Spleen (tissue), 11 donors: ENCODE data around the gene SORCS2. TPM values are rescaled to one million over a fixed set of nuclear protein-coding genes. Genes with fewer than 3 reads are reported as not detected.

Source experiments
- DNase-seq: peaks from one replicate; pipeline ENCODE4 v3.0.0-alpha.2; 2020
- H3K27ac ChIP-seq, 8 donors: fragments of 200-600 bp; sonication (generic) in 7 of 8; 1 replicate in 4 of 8; 2 replicates in 4 of 8; pipeline versions ENCODE4 v1.5.0 to v1.8.0; 2016 to 2021; ENCODE audit warnings: inconsistent platforms in 4 of 8, mild to moderate bottlenecking in 4 of 8, moderate library complexity in 1 of 8
- H3K27me3 ChIP-seq, 7 donors: fragments of 200-600 bp; sonication (generic) in 6 of 7; replicated peaks in 1 of 7; 1 replicate in 4 of 7; 2 replicates in 3 of 7; pipeline versions ENCODE4 v1.5.0 to v1.8.0; 2016 to 2021; ENCODE audit warnings: inconsistent platforms in 3 of 7, mild to moderate bottlenecking in 1 of 7
- H3K36me3 ChIP-seq, 6 donors: fragments of 200-600 bp; sonication (generic) in 5 of 6; 1 replicate in 4 of 6; 2 replicates in 2 of 6; pipeline versions ENCODE4 v1.5.0 to v1.8.0; 2016 to 2021; ENCODE audit warnings: inconsistent platforms in 2 of 6
- H3K4me1 ChIP-seq, 6 donors: fragments of 200-600 bp; sonication (generic) in 5 of 6; 1 replicate in 3 of 6; 2 replicates in 3 of 6; pipeline versions ENCODE4 v1.5.0 to v1.8.0; 2016 to 2021; ENCODE audit warnings: inconsistent platforms in 3 of 6
- H3K4me3 ChIP-seq, 8 donors: fragments of 200-600 bp; sonication (generic) in 7 of 8; 1 replicate in 4 of 8; 2 replicates in 4 of 8; pipeline versions ENCODE4 v1.5.0 to v1.8.0; 2016 to 2021; ENCODE audit warnings: inconsistent platforms in 4 of 8, mild to moderate bottlenecking in 4 of 8, moderate library complexity in 2 of 8
- H3K9me3 ChIP-seq, 8 donors: fragments of 200-600 bp; sonication (generic) in 7 of 8; 1 replicate in 4 of 8; 2 replicates in 4 of 8; pipeline versions ENCODE4 v1.5.0 to v1.8.0; 2016 to 2021; ENCODE audit warnings: inconsistent platforms in 4 of 8
- POLR2A ChIP-seq, 3 donors: fragments of 450-650 bp; IDR thresholded peaks; one replicate each; pipeline ENCODE4 v1.5.1; 2017; ENCODE audit warnings: antibody characterized with exemption in 3 of 3, mild to moderate bottlenecking in 1 of 3
- POLR2AphosphoS5 ChIP-seq, 3 donors: sonication (generic); formaldehyde crosslinking; IDR thresholded peaks; one replicate each; pipeline ENCODE4 v1.5.1; 2017; ENCODE audit warnings: antibody characterized with exemption in 3 of 3
- WGBS, 5 donors: extraction: QIAGEN DNeasy Blood & Tissue Kit in 3 of 5; methylation state at CpG; one replicate each; pipeline versions ENCODE4 v1.1.5 to v1.1.7; 2013 to 2018; 5-methylcytosine and 5-hydroxymethylcytosine counted together
- intact Hi-C: fragments of 100-400 bp; cut with DNase I; formaldehyde crosslinking; loops from one replicate; pipeline ENCODE4 v1.15.0; 2023; ENCODE audit warnings: low total_unique reads
- polyA plus RNA-seq, 3 donors: library from polyadenylated mRNA; stranded (reverse); fragments of 200-250 nt; gene quantifications; one replicate each; pipeline ENCODE4 v1.2.1, GENCODE V29; 2013
- total RNA-seq, 7 donors: library from RNA; depleted of rRNA in 3 of 7; stranded (reverse); fragments of >200 nt in 3 of 7; fragmentation: NEBNext Ultra II Directional in 4 of 7; extraction: Animal tissue kit (Norgen Biotek cat#: 25700) in 4 of 7; gene quantifications; one replicate each; pipeline versions ENCODE4 v1.1.0 to v1.2.1, GENCODE V29; 2016 to 2021
- TF ChIP-seq, protein P1 (sequence below), 11 experiments: fragments of 200-600 bp in 7 of 11; fragments of 450-650 bp in 4 of 11; sonication (generic) in 4 of 11; IDR thresholded peaks in 8 of 11; conservative IDR thresholded peaks in 3 of 11; 1 replicate in 7 of 11; 2 replicates in 4 of 11; pipeline versions ENCODE4 v1.4.0 to v1.8.0; 2016 to 2021; ENCODE audit warnings: antibody characterized with exemption in 11 of 11, inconsistent platforms in 4 of 11, mild to moderate bottlenecking in 1 of 11
- donor health status: healthy with polysubstance abuse.
- donor health status: DM: no; HTN: no; CAD: no; lungs with moderate emphysema.
- donor health status: DM: no; HTN: no; CAD: no.
- donor health status: Bipolar disorder and iron deficiency.
- donor health status: healthy.
- donor health status: DM: no; HTN: no; CAD: no.
- donor health status: DM: yes; HTN: yes; CAD: no.

The SORCS2 gene
- total and polyA plus RNA-seq, 10 donors: 0.33 to 1.6 (median 0.60) TPM

DNA sequence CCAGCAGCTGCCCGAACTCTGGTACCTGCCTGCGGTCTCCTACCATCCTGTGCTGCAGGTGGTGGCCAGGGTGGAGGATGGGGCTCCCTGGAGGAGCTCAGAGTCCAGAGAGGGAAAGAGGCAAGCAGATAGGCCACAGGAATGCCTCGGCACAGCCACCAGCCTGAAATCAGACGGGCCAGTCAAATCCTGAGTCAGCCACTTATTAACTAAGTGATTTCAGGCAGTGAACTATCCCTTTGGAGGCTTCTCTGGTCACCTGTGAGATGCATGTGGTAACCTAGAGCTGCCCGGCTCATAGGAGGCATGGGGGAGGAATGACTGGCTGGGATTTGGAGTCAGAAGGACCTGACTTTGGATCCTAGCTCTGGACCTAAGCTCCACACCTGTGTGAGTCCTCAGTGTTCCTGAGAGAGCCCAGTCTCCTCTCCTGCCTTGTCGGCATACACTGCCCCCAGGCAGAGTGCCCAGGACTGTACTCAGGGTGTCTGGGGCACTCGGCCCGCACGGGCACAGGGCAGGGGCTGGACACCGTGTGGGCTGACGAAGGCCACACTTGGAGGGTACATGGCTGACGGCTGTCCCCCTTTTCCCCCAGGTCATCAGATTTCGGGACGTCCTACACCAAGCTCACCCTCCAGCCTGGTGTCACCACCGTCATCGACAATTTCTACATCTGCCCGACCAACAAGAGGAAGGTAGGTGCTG, 338.7 kb downstream of the SORCS2 start:
- Histone ChIP-seq H3K4me1 (no peaks in the 10 kb centered on the region), H3K4me3 (no peak overlapping the region), H3K27ac (no peak overlapping the region), H3K36me3 (no peaks in the 10 kb centered on the region), H3K9me3 (peaks cover 0 to 8% (median 0%) of the 10 kb centered on the region in 8 donors), H3K27me3 (peaks cover 0 to 32% (median 0%) of the 10 kb centered on the region in 7 donors)
- peak; percentile 47 for DNase-seq
- intact Hi-C loops: no loop called here
- TF ChIP-seq, protein P1, sequence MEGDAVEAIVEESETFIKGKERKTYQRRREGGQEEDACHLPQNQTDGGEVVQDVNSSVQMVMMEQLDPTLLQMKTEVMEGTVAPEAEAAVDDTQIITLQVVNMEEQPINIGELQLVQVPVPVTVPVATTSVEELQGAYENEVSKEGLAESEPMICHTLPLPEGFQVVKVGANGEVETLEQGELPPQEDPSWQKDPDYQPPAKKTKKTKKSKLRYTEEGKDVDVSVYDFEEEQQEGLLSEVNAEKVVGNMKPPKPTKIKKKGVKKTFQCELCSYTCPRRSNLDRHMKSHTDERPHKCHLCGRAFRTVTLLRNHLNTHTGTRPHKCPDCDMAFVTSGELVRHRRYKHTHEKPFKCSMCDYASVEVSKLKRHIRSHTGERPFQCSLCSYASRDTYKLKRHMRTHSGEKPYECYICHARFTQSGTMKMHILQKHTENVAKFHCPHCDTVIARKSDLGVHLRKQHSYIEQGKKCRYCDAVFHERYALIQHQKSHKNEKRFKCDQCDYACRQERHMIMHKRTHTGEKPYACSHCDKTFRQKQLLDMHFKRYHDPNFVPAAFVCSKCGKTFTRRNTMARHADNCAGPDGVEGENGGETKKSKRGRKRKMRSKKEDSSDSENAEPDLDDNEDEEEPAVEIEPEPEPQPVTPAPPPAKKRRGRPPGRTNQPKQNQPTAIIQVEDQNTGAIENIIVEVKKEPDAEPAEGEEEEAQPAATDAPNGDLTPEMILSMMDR (IDR thresholded peaks at IDR 0.05 in 8 of 11, conservative IDR thresholded peaks at IDR 0.05 in 3 of 11): no peak
- TF ChIP-seq POLR2A (IDR thresholded peaks at IDR 0.05): no peak
- no peak for TF ChIP-seq POLR2AphosphoS5 (IDR thresholded peaks at IDR 0.05)
- 83 to 91% (median 86%) methylated on average over 16 to 17 of the region's 17 CpGs for WGBS, 5 donors

DNA sequence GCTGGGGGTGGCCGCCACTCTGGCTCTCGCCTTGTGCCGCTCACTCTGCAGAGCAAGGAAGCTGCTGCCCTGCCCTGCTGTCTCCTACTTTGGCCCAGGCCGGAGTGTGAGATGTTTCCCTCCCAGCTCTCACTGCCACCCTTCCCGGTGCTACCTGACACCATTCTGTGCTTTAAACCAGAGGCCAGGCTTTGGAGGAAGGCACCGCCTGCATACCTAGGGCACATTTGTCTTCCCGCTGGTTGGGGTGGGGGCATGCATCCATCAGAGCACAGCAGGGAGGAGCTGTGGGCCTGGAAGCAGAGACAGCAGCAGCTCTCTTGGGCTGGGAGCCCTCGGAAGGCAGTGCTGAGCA, 339.3 kb downstream of the SORCS2 start:
- no peaks in the 10 kb centered on the region for H3K4me1 ChIP-seq
- DNase-seq: peak; percentile 66
- peaks cover 0 to 31% (median 0%) of the 10 kb centered on the region in 7 donors for H3K27me3 ChIP-seq
- H3K36me3 ChIP-seq: no peaks in the 10 kb centered on the region
- intact Hi-C loops: no loop called here
- WGBS, 5 donors: 58 to 77% (median 72%) methylated on average over 7 to 8 of the region's 8 CpGs
- peaks cover 0 to 8% (median 0%) of the 10 kb centered on the region in 8 donors for H3K9me3 ChIP-seq
- no peak overlapping the region for H3K27ac ChIP-seq
- no peak for TF ChIP-seq POLR2A (IDR thresholded peaks at IDR 0.05)
- TF ChIP-seq, protein P1 (IDR thresholded peaks at IDR 0.05 in 8 of 11, conservative IDR thresholded peaks at IDR 0.05 in 3 of 11): no peak
- no peak for TF ChIP-seq POLR2AphosphoS5 (IDR thresholded peaks at IDR 0.05)
- no peak overlapping the region for H3K4me3 ChIP-seq

DNA sequence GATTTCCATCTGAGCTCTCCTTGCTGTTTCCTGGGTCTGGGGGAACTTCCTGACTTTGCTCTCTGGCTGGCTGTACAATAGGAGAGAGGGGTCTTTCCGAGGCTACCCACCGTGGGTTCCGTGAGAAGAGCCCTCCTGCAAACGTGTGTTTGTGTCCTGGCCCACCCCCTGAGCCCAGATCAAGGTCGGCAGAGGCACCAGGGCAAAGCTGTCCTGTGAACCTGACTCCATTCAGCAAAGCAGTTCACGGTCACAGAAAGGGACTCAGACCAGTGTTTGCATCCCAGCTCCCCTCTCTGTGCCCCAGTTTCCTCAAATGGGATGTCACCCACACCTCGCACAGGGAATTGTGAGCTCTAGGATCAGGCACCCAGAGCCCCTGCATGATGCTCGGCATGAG, 339.7 kb downstream of the SORCS2 start:
- no peak overlapping the region for H3K4me3 ChIP-seq
- no peak for TF ChIP-seq POLR2A (IDR thresholded peaks at IDR 0.05)
- TF ChIP-seq POLR2AphosphoS5 (IDR thresholded peaks at IDR 0.05): no peak
- TF ChIP-seq, protein P1 (IDR thresholded peaks at IDR 0.05 in 8 of 11, conservative IDR thresholded peaks at IDR 0.05 in 3 of 11): no peak
- intact Hi-C loops: no loop called here
- H3K9me3 ChIP-seq: peaks cover 0 to 8% (median 0%) of the 10 kb centered on the region in 8 donors
- 61 to 78% (median 62%) methylated on average over 8 of the region's 8 CpGs for WGBS, 5 donors
- no peak overlapping the region for H3K27ac ChIP-seq
- peaks cover 0 to 28% (median 0%) of the 10 kb centered on the region in 7 donors for H3K27me3 ChIP-seq
- H3K4me1 ChIP-seq: no peaks in the 10 kb centered on the region
- no peaks in the 10 kb centered on the region for H3K36me3 ChIP-seq
- DNase-seq: peak; percentile 65

DNA sequence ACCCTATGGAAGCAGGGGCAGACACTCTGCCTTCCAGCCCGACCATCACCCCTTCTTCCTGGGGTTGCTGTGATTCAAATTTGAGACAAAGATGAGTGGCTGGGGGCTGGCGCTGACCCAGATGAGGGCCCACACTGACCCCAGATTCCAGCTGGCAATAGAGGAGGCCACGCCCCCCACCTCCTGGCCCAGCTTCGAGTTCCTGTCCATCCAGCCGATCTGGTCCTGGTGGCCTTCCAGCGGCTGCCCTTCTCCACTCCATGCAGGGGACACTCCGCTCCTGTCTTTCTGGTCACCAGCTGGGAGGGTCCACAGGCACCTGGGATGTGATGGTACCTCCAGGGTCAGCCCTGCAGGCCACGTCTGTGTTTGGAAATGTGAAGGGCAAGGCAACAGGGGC, 340.9 kb downstream of the SORCS2 start:
- Histone ChIP-seq H3K4me3 (no peak overlapping the region), H3K9me3 (peaks cover 0 to 8% (median 0%) of the 10 kb centered on the region in 8 donors), H3K4me1 (no peaks in the 10 kb centered on the region), H3K27ac (no peak overlapping the region), H3K27me3 (peaks cover 0 to 21% (median 0%) of the 10 kb centered on the region in 7 donors), H3K36me3 (no peaks in the 10 kb centered on the region)
- 75 to 85% (median 84%) methylated on average over 8 of the region's 8 CpGs for WGBS, 5 donors
- no peak for DNase-seq
- TF ChIP-seq, protein P1 (IDR thresholded peaks at IDR 0.05 in 8 of 11, conservative IDR thresholded peaks at IDR 0.05 in 3 of 11): no peak
- TF ChIP-seq POLR2AphosphoS5 (IDR thresholded peaks at IDR 0.05): no peak
- TF ChIP-seq POLR2A (IDR thresholded peaks at IDR 0.05): no peak
- intact Hi-C loops: no loop called here
